HCT116 (cell line): ENCODE results near the gene CD84.

ENCODE experiments used
- CTCF ChIP-seq, 3 experiments: fragments of 200-600 bp in 1 of 3; sonication (generic) in 1 of 3; IDR thresholded peaks in 2 of 3; conservative IDR thresholded peaks in 1 of 3; 2 replicates each; pipeline ENCODE4 v1.5.1; 2012 to 2017; ENCODE audit warnings: low read depth in 2 of 3, low read length in 2 of 3, antibody characterized with exemption in 1 of 3, borderline replicate concordance in 1 of 3, control low read depth in 1 of 3, mild to moderate bottlenecking in 1 of 3, mixed read lengths in 1 of 3, mixed run types in 1 of 3, moderate library complexity in 1 of 3; ENCODE audit not compliant: insufficient read depth in 1 of 3
- EZH2 ChIP-seq: fragments of 200-600 bp; sonication (generic); IDR thresholded peaks from 2 replicates; pipeline ENCODE4 v1.6.1; 2017; ENCODE audit warnings: antibody characterized with exemption, mixed run types
- MAX ChIP-seq: IDR thresholded peaks from 2 replicates; pipeline ENCODE4 v1.6.1; 2012
- POLR2A ChIP-seq: IDR thresholded peaks from 2 replicates; pipeline ENCODE4 v1.7.0; 2011; ENCODE audit warnings: borderline replicate concordance; ENCODE audit not compliant: insufficient read depth, insufficient read length; ENCODE audit errors: extremely low read depth
- POLR2AphosphoS5 ChIP-seq: IDR thresholded peaks from 2 replicates; pipeline ENCODE4 v1.6.1; 2011; ENCODE audit warnings: mild to moderate bottlenecking, low read depth, low read length, moderate library complexity
- SIN3A ChIP-seq: IDR thresholded peaks from 2 replicates; pipeline ENCODE4 v1.6.1; 2012; ENCODE audit warnings: low read depth
- ZNF274 ChIP-seq: fragments of 200-500 bp; sonication (Bioruptor generic); IDR thresholded peaks from 2 replicates; pipeline ENCODE4 v1.6.1; 2014; ENCODE audit warnings: mild to moderate bottlenecking, low read depth, low read length, inconsistent platforms

- TF ChIP-seq CTCF (IDR thresholded peaks at IDR 0.05 in 2 of 3, conservative IDR thresholded peaks at IDR 0.05 in 1 of 3; ENCODE audit: borderline replicate concordance in 1 of 3, insufficient read depth in 1 of 3, low read depth in 2 of 3, low read length in 2 of 3) (no peak), POLR2A (no peak), EZH2 (no peak), ZNF274 (no peak), POLR2AphosphoS5 (no peak), SIN3A (no peak), MAX (no peak)
These were observed 46.0 kb upstream of the CD84 start for GRCh38 chr1:160625321-160625720.
